Omental fat pad (tissue), 4 donors: ENCODE data around the gene NSMCE3. TPM values are rescaled to one million over a fixed set of nuclear protein-coding genes. Genes with fewer than 3 reads are reported as not detected.

Experiments
- ATAC-seq: fragments of 150-250 bp; one replicate; pipeline ENCODE4 v1.9.1; 2016; ENCODE audit warnings: mild to moderate bottlenecking, moderate library complexity; ENCODE audit not compliant: low FRiP score
- DNase-seq: peaks from one replicate; pipeline ENCODE4 v3.0.0-alpha.2; 2019; ENCODE audit warnings: low spot score
- total RNA-seq, 4 donors: library from RNA; depleted of rRNA; stranded (reverse); fragments of >200 nt; gene quantifications; one replicate each; pipeline ENCODE4 v1.1.0, GENCODE V29; 2016
- TF ChIP-seq, protein P1 (sequence below), 3 donors: fragments of 450-650 bp; IDR thresholded peaks; one replicate each; pipeline ENCODE4 v1.5.1; 2016 to 2017; ENCODE audit warnings: antibody characterized with exemption in 3 of 3, mild to moderate bottlenecking in 3 of 3, moderate library complexity in 2 of 3

The NSMCE3 gene
- total RNA-seq, 4 donors from 2014 or later, result 5.5 to 7.3 (median 7.0) TPM

- DNase-seq (no peak), ATAC-seq (no peak)
- TF ChIP-seq, protein P1, sequence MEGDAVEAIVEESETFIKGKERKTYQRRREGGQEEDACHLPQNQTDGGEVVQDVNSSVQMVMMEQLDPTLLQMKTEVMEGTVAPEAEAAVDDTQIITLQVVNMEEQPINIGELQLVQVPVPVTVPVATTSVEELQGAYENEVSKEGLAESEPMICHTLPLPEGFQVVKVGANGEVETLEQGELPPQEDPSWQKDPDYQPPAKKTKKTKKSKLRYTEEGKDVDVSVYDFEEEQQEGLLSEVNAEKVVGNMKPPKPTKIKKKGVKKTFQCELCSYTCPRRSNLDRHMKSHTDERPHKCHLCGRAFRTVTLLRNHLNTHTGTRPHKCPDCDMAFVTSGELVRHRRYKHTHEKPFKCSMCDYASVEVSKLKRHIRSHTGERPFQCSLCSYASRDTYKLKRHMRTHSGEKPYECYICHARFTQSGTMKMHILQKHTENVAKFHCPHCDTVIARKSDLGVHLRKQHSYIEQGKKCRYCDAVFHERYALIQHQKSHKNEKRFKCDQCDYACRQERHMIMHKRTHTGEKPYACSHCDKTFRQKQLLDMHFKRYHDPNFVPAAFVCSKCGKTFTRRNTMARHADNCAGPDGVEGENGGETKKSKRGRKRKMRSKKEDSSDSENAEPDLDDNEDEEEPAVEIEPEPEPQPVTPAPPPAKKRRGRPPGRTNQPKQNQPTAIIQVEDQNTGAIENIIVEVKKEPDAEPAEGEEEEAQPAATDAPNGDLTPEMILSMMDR (IDR thresholded peaks at IDR 0.05), result no peak
Observed at GRCh38 chr15:29283381-29283780, 13.8 kb upstream of the NSMCE3 start.

- ATAC-seq (no peak), DNase-seq (no peak)
- TF ChIP-seq, protein P1 (IDR thresholded peaks at IDR 0.05), result no peak
Observed at GRCh38 chr15:29280514-29280913, 10.9 kb upstream of the NSMCE3 start.

- no peak for ATAC-seq
- TF ChIP-seq, protein P1 (IDR thresholded peaks at IDR 0.05), result no peak
- no peak for DNase-seq
Observed at GRCh38 chr15:29278436-29279105, 8.9 kb upstream of the NSMCE3 start.

- no peak for DNase-seq
- TF ChIP-seq, protein P1 (IDR thresholded peaks at IDR 0.05), result no peak
Observed at GRCh38 chr15:29276366-29276765, 6.7 kb upstream of the NSMCE3 start.

DNA sequence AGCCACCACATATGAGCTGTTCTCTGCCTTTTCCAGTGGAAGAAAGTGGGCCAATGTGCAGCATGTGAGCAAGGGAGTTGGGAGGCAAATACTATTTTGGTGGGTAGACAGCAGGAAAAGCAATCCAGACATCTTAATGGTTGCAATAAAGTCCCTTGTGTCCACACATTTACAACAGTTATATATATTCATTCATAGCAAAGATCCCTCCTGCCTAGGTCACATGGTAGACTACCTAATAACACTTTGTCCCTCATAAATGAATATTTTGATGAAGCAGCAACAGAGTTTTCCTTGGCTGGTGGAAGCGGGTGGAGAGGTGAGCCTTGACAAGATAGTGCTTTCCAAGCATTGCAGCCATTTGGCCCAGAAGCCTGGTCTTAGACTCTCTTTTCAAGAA lies 6.2 kb upstream of the NSMCE3 start:
- DNase-seq (no peak), ATAC-seq (no peak)
- TF ChIP-seq, protein P1 (IDR thresholded peaks at IDR 0.05), result no peak

More at GRCh38 chr15:29276366-29276765, 6.7 kb upstream of the NSMCE3 start:
- ATAC-seq, result no peak

GRCh38 chr15:29274946-29275345 lies 5.3 kb upstream of the NSMCE3 start:
- no peak for ATAC-seq
- DNase-seq, result no peak
- TF ChIP-seq, protein P1 (IDR thresholded peaks at IDR 0.05), result no peak

- TF ChIP-seq, protein P1 (IDR thresholded peaks at IDR 0.05), result no peak
- DNase-seq (no peak), ATAC-seq (no peak)
Observed at GRCh38 chr15:29272219-29272618, 2.6 kb upstream of the NSMCE3 start.
